KOPT-K1 (cell line): ENCODE measurements around the gene CBLN3.
A peak's percentile ranks its signal among the peaks of the same experiment; 100 is the strongest.
"Not testable (repeated sequence)": the region's sequence is repeated elsewhere in the genome, so short reads cannot be mapped to it uniquely, and the experiment has no call there.

Experiments used
- H3K27ac ChIP-seq: fragments of 200-600 bp; sonication (generic); 2 replicates; pipeline ENCODE4 v1.5.1; 2016; ENCODE audit warnings: antibody characterized with exemption, mild to moderate bottlenecking, low read depth, low read length; ENCODE audit not compliant: poor library complexity, severe bottlenecking
- H3K36me3 ChIP-seq: fragments of 200-600 bp; sonication (generic); 2 replicates; pipeline ENCODE4 v1.5.1; 2017; ENCODE audit warnings: antibody characterized with exemption, mild to moderate bottlenecking, low read length, moderate library complexity; ENCODE audit not compliant: insufficient read depth
- H3K9me3 ChIP-seq: fragments of 200-600 bp; sonication (generic); 2 replicates; pipeline ENCODE4 v1.5.1; 2017; ENCODE audit warnings: antibody characterized with exemption, low read length, mild to moderate bottlenecking; ENCODE audit not compliant: insufficient read depth, poor library complexity, severe bottlenecking

CBLN3 gene

GRCh38 chr14:24429395-24430142 lies at the start of gene CBLN3, which contains the start of gene KHNYN:
Gene CBLN3, minus strand, starts transcription at chr14:24429668. Its CDS starts 614 bp downstream, at chr14:24429054.
Gene KHNYN, plus strand, starts transcription at chr14:24429954. Its CDS starts 777 bp downstream, at chr14:24430731.
- Histone ChIP-seq H3K9me3 (no peaks in the 10 kb centered on the region), H3K36me3 (peaks cover 24% of the 10 kb centered on the region), H3K27ac (peak within 1 kb of the TSS; percentile 66)

- Histone ChIP-seq H3K9me3 (no peaks in the 10 kb centered on the region), H3K36me3 (no peaks in the 10 kb centered on the region), H3K27ac (no peak overlapping the region)
Observed at GRCh38 chr14:24475261-24475660, 45.8 kb upstream of the CBLN3 start.

GRCh38 chr14:24473211-24473610 lies 43.7 kb upstream of the CBLN3 start:
- no peak overlapping the region for H3K27ac ChIP-seq
- H3K9me3 ChIP-seq, result no peaks in the 10 kb centered on the region
- no peaks in the 10 kb centered on the region for H3K36me3 ChIP-seq

- H3K27ac ChIP-seq, H3K9me3 ChIP-seq, H3K36me3 ChIP-seq: not testable (repeated sequence)
Observed at GRCh38 chr14:24470450-24470849, 41.0 kb upstream of the CBLN3 start.

- Histone ChIP-seq H3K9me3 (no peaks in the 10 kb centered on the region), H3K27ac (no peak overlapping the region), H3K36me3 (no peaks in the 10 kb centered on the region)
Observed at GRCh38 chr14:24465805-24466204, 36.3 kb upstream of the CBLN3 start.

GRCh38 chr14:24465368-24465767 lies 35.9 kb upstream of the CBLN3 start:
- H3K36me3 ChIP-seq, result no peaks in the 10 kb centered on the region
- H3K27ac ChIP-seq, result no peak overlapping the region
- no peaks in the 10 kb centered on the region for H3K9me3 ChIP-seq

- Histone ChIP-seq H3K36me3 (no peaks in the 10 kb centered on the region), H3K27ac (no peak overlapping the region), H3K9me3 (no peaks in the 10 kb centered on the region)
Observed at GRCh38 chr14:24463884-24464785, 34.7 kb upstream of the CBLN3 start.

- Histone ChIP-seq H3K36me3 (no peaks in the 10 kb centered on the region), H3K27ac (no peak overlapping the region), H3K9me3 (no peaks in the 10 kb centered on the region)
Observed at GRCh38 chr14:24463017-24463883, 33.8 kb upstream of the CBLN3 start.

GRCh38 chr14:24461336-24461735 lies 31.9 kb upstream of the CBLN3 start:
- Histone ChIP-seq H3K9me3 (no peaks in the 10 kb centered on the region), H3K27ac (no peak overlapping the region)

GRCh38 chr14:24459331-24459730 lies 29.9 kb upstream of the CBLN3 start:
- no peak overlapping the region for H3K27ac ChIP-seq
- H3K36me3 ChIP-seq, result no peaks in the 10 kb centered on the region; the same call in 1 of the 2 replicates
- H3K9me3 ChIP-seq, result peaks cover 10% of the 10 kb centered on the region

More at GRCh38 chr14:24461336-24461735, 31.9 kb upstream of the CBLN3 start:
- no peaks in the 10 kb centered on the region for H3K36me3 ChIP-seq

GRCh38 chr14:24458736-24459135 lies 29.3 kb upstream of the CBLN3 start:
- H3K9me3 ChIP-seq, result peaks cover 16% of the 10 kb centered on the region
- no peaks in the 10 kb centered on the region; the same call in 1 of the 2 replicates for H3K36me3 ChIP-seq
- no peak overlapping the region for H3K27ac ChIP-seq

- Histone ChIP-seq H3K27ac (no peak overlapping the region), H3K36me3 (no peaks in the 10 kb centered on the region; the same call in 1 of the 2 replicates), H3K9me3 (peaks cover 17% of the 10 kb centered on the region)
Observed at GRCh38 chr14:24456980-24457379, 27.5 kb upstream of the CBLN3 start.

- H3K9me3 ChIP-seq, result peaks cover 17% of the 10 kb centered on the region
- not testable (repeated sequence) for H3K36me3 ChIP-seq, H3K27ac ChIP-seq
Observed at GRCh38 chr14:24450828-24451227, 21.4 kb upstream of the CBLN3 start.

- H3K27ac ChIP-seq, result peak overlapping the region; percentile 88
- H3K36me3 ChIP-seq, result peaks cover 32% of the 10 kb centered on the region
- H3K9me3 ChIP-seq, result no peaks in the 10 kb centered on the region
Observed at GRCh38 chr14:24443053-24443665, 13.7 kb upstream of the CBLN3 start.
